H1 (cell line): ENCODE results near the gene CDK19. TPM values are rescaled to one million over a fixed set of nuclear protein-coding genes. Genes with fewer than 3 reads are reported as not detected.

Experiments
- CTCF ChIA-PET: fragments of 300-600 bp; sonication (Branson Sonifier 250); formaldehyde crosslinking; loops from one replicate; lab custom pipeline; 2021; ENCODE audit not compliant: partially characterized antibody; lab: Charles Lee
- POLR2A ChIA-PET: fragments of 300-600 bp; sonication (Branson Sonifier 250); formaldehyde crosslinking; loops from one replicate; lab custom pipeline; 2021; ENCODE audit warnings: inconsistent platforms; ENCODE audit not compliant: partially characterized antibody; lab: Charles Lee
- DNase-seq, 2 experiments: peaks; one replicate each; pipeline versions ENCODE4 v3.0.0 to v3.0.0-alpha.2; 2010 to 2022; ENCODE audit warnings: low spot score in 2 of 2, low read depth in 1 of 2, mixed read lengths in 1 of 2
- FAIRE-seq: peaks from 2 replicates; lab custom pipeline; 2011; peaks lifted over from hg19 to GRCh38; lab: Jason Lieb, UNC
- H2AFZ ChIP-seq: 2 replicates; pipeline ENCODE4 v1.8.1; 2012; ENCODE audit warnings: low read length, inconsistent platforms
- H2AK5ac ChIP-seq: 2 replicates; pipeline ENCODE4 v1.6.1; 2013; ENCODE audit warnings: low read depth, low read length
- H2BK120ac ChIP-seq: replicated peaks from 2 replicates; pipeline ENCODE3; 2013; ENCODE audit warnings: low read depth, low read length, inconsistent platforms
- H2BK12ac ChIP-seq: 2 replicates; pipeline ENCODE4 v1.6.1; 2013; ENCODE audit warnings: low read depth, low read length
- H2BK15ac ChIP-seq: 2 replicates; pipeline ENCODE4 v1.6.1; 2013; ENCODE audit warnings: low read length
- H2BK20ac ChIP-seq: 2 replicates; pipeline ENCODE4 v1.6.1; 2013; ENCODE audit warnings: low read length
- H2BK5ac ChIP-seq: 2 replicates; pipeline ENCODE4 v1.6.1; 2013; ENCODE audit warnings: low read depth, low read length
- H3K14ac ChIP-seq: 2 replicates; pipeline ENCODE4 v1.6.1; 2013; ENCODE audit warnings: inconsistent platforms; ENCODE audit not compliant: insufficient read length
- H3K18ac ChIP-seq: 2 replicates; pipeline ENCODE4 v1.6.1; 2013; ENCODE audit warnings: low read length; ENCODE audit errors: extremely low read depth
- H3K23ac ChIP-seq: 2 replicates; pipeline ENCODE4 v1.6.1; 2013; ENCODE audit warnings: inconsistent platforms; ENCODE audit not compliant: insufficient read length
- H3K23me2 ChIP-seq: 2 replicates; pipeline ENCODE4 v1.6.1; 2013; ENCODE audit warnings: low read depth, low read length
- H3K27ac ChIP-seq: 2 replicates; pipeline ENCODE4 v1.6.1; 2011; ENCODE audit warnings: low read depth, low read length, inconsistent platforms
- H3K27me3 ChIP-seq, 4 experiments: replicated peaks in 1 of 4; 1 replicate in 1 of 4; 2 replicates in 3 of 4; pipeline versions ENCODE4 v1.6.1 to v1.8.1; 2011 to 2013; ENCODE audit warnings: low read length in 3 of 4, mild to moderate bottlenecking in 3 of 4, inconsistent platforms in 2 of 4, mixed read lengths in 2 of 4, moderate library complexity in 1 of 4; ENCODE audit not compliant: control insufficient read depth in 3 of 4, insufficient read depth in 3 of 4; ENCODE audit errors: extremely low read depth in 1 of 4
- H3K36me3 ChIP-seq, 4 experiments: 2 replicates each; pipeline versions ENCODE4 v1.6.1 to v1.8.1; 2011 to 2013; ENCODE audit warnings: mild to moderate bottlenecking in 4 of 4, low read length in 3 of 4, moderate library complexity in 2 of 4, control low read depth in 1 of 4, inconsistent platforms in 1 of 4; ENCODE audit not compliant: insufficient read depth in 4 of 4, control insufficient read depth in 2 of 4
- H3K4ac ChIP-seq: replicated peaks from 2 replicates; pipeline ENCODE3; 2013; ENCODE audit warnings: low read length, low read depth, mixed read lengths, inconsistent platforms; ENCODE audit not compliant: insufficient read length
- H3K4me1 ChIP-seq, 4 experiments: replicated peaks in 1 of 4; 1 replicate in 1 of 4; 2 replicates in 3 of 4; pipeline versions ENCODE4 v1.6.1 to v1.8.1; 2011 to 2013; ENCODE audit warnings: low read length in 3 of 4, inconsistent platforms in 2 of 4, mixed read lengths in 1 of 4; ENCODE audit not compliant: insufficient read depth in 4 of 4, control insufficient read depth in 3 of 4
- H3K4me2 ChIP-seq, 2 experiments: 2 replicates each; pipeline versions ENCODE4 v1.6.1 to v1.8.1; 2011 to 2013; ENCODE audit warnings: low read depth in 2 of 2, low read length in 2 of 2, control low read depth in 1 of 2, inconsistent platforms in 1 of 2, mild to moderate bottlenecking in 1 of 2; ENCODE audit not compliant: insufficient read depth in 1 of 2
- H3K4me3 ChIP-seq, 4 experiments: fragments of 200-600, 300-600 bp in 1 of 4; sonication (generic), shearing (Covaris generic), sonication (Bioruptor Twin) in 1 of 4; 2 replicates each; pipeline versions ENCODE4 v1.5.1 to v1.8.1; 2011 to 2016; ENCODE audit warnings: low read length in 4 of 4, low read depth in 3 of 4, control low read depth in 2 of 4, inconsistent platforms in 2 of 4, mild to moderate bottlenecking in 2 of 4, mixed read lengths in 1 of 4, moderate library complexity in 1 of 4; ENCODE audit not compliant: insufficient read depth in 2 of 4; ENCODE audit errors: extremely low read depth in 1 of 4
- H3K56ac ChIP-seq: replicated peaks from 2 replicates; pipeline ENCODE3; 2013; ENCODE audit warnings: low read depth, mild to moderate bottlenecking, mixed read lengths, low read length, inconsistent platforms; ENCODE audit not compliant: insufficient read length
- H3K79me1 ChIP-seq: 2 replicates; pipeline ENCODE4 v1.6.1; 2013; ENCODE audit warnings: low read depth, low read length, control low read depth
- H3K79me2 ChIP-seq, 2 experiments: 2 replicates each; pipeline versions ENCODE4 v1.6.1 to v1.8.1; 2012 to 2013; ENCODE audit warnings: low read length in 2 of 2, mild to moderate bottlenecking in 2 of 2, inconsistent platforms in 1 of 2; ENCODE audit not compliant: insufficient read depth in 2 of 2, control insufficient read depth in 1 of 2
- H3K9ac ChIP-seq, 4 experiments: replicated peaks in 1 of 4; 1 replicate in 1 of 4; 2 replicates in 3 of 4; pipeline versions ENCODE4 v1.6.1 to v1.8.1; 2011 to 2013; ENCODE audit warnings: low read depth in 3 of 4, low read length in 3 of 4, control low read depth in 2 of 4, mild to moderate bottlenecking in 2 of 4, moderate library complexity in 2 of 4, inconsistent platforms in 1 of 4; ENCODE audit errors: extremely low read depth in 1 of 4
- H3K9me3 ChIP-seq, 2 experiments: 2 replicates each; pipeline versions ENCODE4 v1.6.1 to v1.8.1; 2012 to 2013; ENCODE audit warnings: mild to moderate bottlenecking in 2 of 2, moderate library complexity in 2 of 2, control low read depth in 1 of 2, inconsistent platforms in 1 of 2, low read depth in 1 of 2, low read length in 1 of 2, mixed read lengths in 1 of 2; ENCODE audit not compliant: insufficient read depth in 2 of 2
- H4K20me1 ChIP-seq, 2 experiments: replicated peaks in 1 of 2; 2 replicates each; pipeline versions ENCODE3 to v1.8.1; 2011 to 2013; ENCODE audit warnings: inconsistent platforms in 2 of 2, low read length in 2 of 2, mild to moderate bottlenecking in 1 of 2; ENCODE audit not compliant: insufficient read depth in 2 of 2, control insufficient read depth in 1 of 2
- H4K5ac ChIP-seq: 2 replicates; pipeline ENCODE4 v1.6.1; 2013; ENCODE audit warnings: low read length, low read depth, mixed read lengths, inconsistent platforms; ENCODE audit not compliant: insufficient read length
- H4K8ac ChIP-seq: 2 replicates; pipeline ENCODE4 v1.8.0; 2013; ENCODE audit warnings: mild to moderate bottlenecking, moderate library complexity, low read length, inconsistent platforms; ENCODE audit not compliant: insufficient read depth; ENCODE audit errors: extremely low read depth
- H4K91ac ChIP-seq: replicated peaks from 2 replicates; pipeline ENCODE3; 2013; ENCODE audit warnings: low read length, mixed read lengths, inconsistent platforms; ENCODE audit not compliant: insufficient read length
- ASH2L ChIP-seq: fragments of 200-600, 300-600 bp; sonication (generic); IDR thresholded peaks from one replicate; pipeline ENCODE4 v1.7.1; 2017; ENCODE audit warnings: low read length
- BACH1 ChIP-seq: IDR thresholded peaks from 2 replicates; pipeline ENCODE4 v1.6.1; 2012; ENCODE audit warnings: low read length, improper control_type of control experiment
- CREB1 ChIP-seq: IDR thresholded peaks from 2 replicates; pipeline ENCODE4 v1.6.1; 2012; ENCODE audit warnings: inconsistent platforms
- CTBP2 ChIP-seq: IDR thresholded peaks from 2 replicates; pipeline ENCODE4 v1.7.0; 2011; ENCODE audit warnings: borderline replicate concordance, mild to moderate bottlenecking, moderate library complexity, mixed read lengths, low read length; ENCODE audit not compliant: insufficient read depth, insufficient read length
- EGR1 ChIP-seq: IDR thresholded peaks from 2 replicates; pipeline ENCODE4 v1.6.1; 2011; ENCODE audit warnings: low read depth, low read length, borderline replicate concordance
- HDAC2 ChIP-seq, 2 experiments: fragments of 300-600 bp in 1 of 2; sonication (generic) in 1 of 2; IDR thresholded peaks; 2 replicates each; pipeline ENCODE4 v1.6.1; 2011 to 2012; ENCODE audit warnings: low read depth in 2 of 2, low read length in 2 of 2, mild to moderate bottlenecking in 2 of 2, moderate library complexity in 2 of 2, borderline replicate concordance in 1 of 2, inconsistent platforms in 1 of 2
- POLR2AphosphoS5 ChIP-seq: IDR thresholded peaks from 2 replicates; pipeline ENCODE4 v1.6.1; 2011; ENCODE audit warnings: low read depth, low read length
- RBBP5 ChIP-seq: IDR thresholded peaks from 2 replicates; pipeline ENCODE4 v1.7.1; 2012; ENCODE audit warnings: low read depth, mild to moderate bottlenecking, inconsistent platforms, low read length, moderate library complexity, borderline replicate concordance
- SP1 ChIP-seq: IDR thresholded peaks from 2 replicates; pipeline ENCODE4 v1.6.1; 2011; ENCODE audit warnings: low read depth, low read length
- WGBS, 2 experiments: shearing (Covaris generic) in 1 of 2; methylation state at CpG; one replicate each; pipeline versions ENCODE4 v1.1.6 to v1.1.7; 2013 to 2015; ENCODE audit warnings: low lambda C conversion rate in 2 of 2, mixed read lengths in 2 of 2, inconsistent platforms in 1 of 2, low coverage in 1 of 2, missing lambda C conversion rate in 1 of 2; ENCODE audit not compliant: insufficient replicate concordance in 2 of 2, insufficient coverage in 1 of 2, insufficient read length in 1 of 2; ENCODE audit errors: extremely low coverage in 1 of 2, missing lambda C conversion rate in 1 of 2; 5-methylcytosine and 5-hydroxymethylcytosine counted together
- polyA plus RNA-seq, 7 experiments: library from polyadenylated mRNA; depleted of rRNA in 3 of 7; stranded (reverse) in 5 of 7; unstranded in 2 of 7; fragments of >200 nt in 5 of 7; fragments of 200-250 nt in 2 of 7; gene quantifications; 1 replicate in 5 of 7; 2 replicates in 1 of 7; 4 replicates in 1 of 7; pipeline versions ENCODE4 v1.2.1 to v1.2.3, GENCODE V29; 2011 to 2013; ENCODE audit warnings: missing spikeins in 2 of 7, mixed read lengths in 2 of 7
- total RNA-seq: library from RNA; stranded (reverse); fragmentation: NEBNext Ultra II Directional; extraction: Animal tissue kit (Norgen Biotek cat#: 25700); gene quantifications from 2 replicates; pipeline ENCODE4 v1.2.1, GENCODE V29; 2021
- TF ChIP-seq, protein P1 (sequence below): IDR thresholded peaks from 2 replicates; pipeline ENCODE4 v1.6.1; 2011; ENCODE audit warnings: low read depth, mild to moderate bottlenecking, low read length; ENCODE audit not compliant: insufficient read depth

Gene CDK19
- total and polyA plus RNA-seq, 2 of the 8 experiments (the other 6 are each of a cell fraction or from before 2014, with no cell fraction given): 4.9 to 12.6 TPM

DNA sequence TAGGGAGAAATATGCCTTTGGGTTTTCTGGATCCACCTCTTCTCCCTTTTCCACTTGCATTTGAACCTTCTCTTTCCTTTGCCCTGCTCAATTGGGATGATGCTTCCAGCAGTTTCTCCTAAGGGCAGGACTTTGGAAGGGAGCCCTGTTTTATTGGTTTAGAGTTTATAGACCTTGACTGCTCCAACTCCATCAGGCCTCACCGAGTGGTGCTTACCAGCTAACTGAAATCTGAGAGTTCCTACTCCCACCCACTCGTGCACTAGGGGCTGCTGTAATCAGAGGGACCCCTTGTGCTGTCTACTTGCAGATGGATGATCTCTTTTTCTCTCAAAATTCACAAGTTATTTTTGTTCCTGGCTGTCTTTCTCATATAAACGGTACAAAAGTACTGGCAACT, 217.5 kb downstream of the CDK19 start:
- TF ChIP-seq SP1 (no peak), ASH2L (no peak), POLR2AphosphoS5 (no peak), BACH1 (no peak), CTBP2 (no peak), HDAC2 (IDR thresholded peaks at IDR 0.05; ENCODE audit: borderline replicate concordance in 1 of 2, low read depth in 2 of 2, low read length in 2 of 2) (no peak), CREB1 (no peak), RBBP5 (no peak), EGR1 (no peak)
- TF ChIP-seq, protein P1, sequence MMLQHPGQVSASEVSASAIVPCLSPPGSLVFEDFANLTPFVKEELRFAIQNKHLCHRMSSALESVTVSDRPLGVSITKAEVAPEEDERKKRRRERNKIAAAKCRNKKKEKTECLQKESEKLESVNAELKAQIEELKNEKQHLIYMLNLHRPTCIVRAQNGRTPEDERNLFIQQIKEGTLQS: no peak
- TF ChIP-seq, all 59 proteins: peak for 0
- POLR2A ChIA-PET: no interaction called here

More for the DNA sequence above, 217.5 kb downstream of the CDK19 start:
- H2BK20ac ChIP-seq: no peak overlapping the region
- no peaks in the 10 kb centered on the region for H3K4me1 ChIP-seq
- no peak overlapping the region for H2AK5ac ChIP-seq
- FAIRE-seq (no peak), DNase-seq (no peak)
- no peak overlapping the region for H4K8ac ChIP-seq
- H2BK5ac ChIP-seq: no peak overlapping the region
- H3K56ac ChIP-seq: no peak overlapping the region
- CTCF ChIA-PET: no interaction called here
- H3K4me2 ChIP-seq: no peak overlapping the region
- H4K91ac ChIP-seq: no peak overlapping the region
- H3K9me3 ChIP-seq: no peaks in the 10 kb centered on the region
- no peak overlapping the region for H3K4ac ChIP-seq
- H4K5ac ChIP-seq: no peak overlapping the region
- 94% methylated on average over 3 of the region's 3 CpGs; no CpG with 5 or more reads in 1 of the 2 experiments for WGBS, 2 experiments
- no peak overlapping the region for H3K27ac ChIP-seq
- H3K36me3 ChIP-seq: no peaks in the 10 kb centered on the region
- H3K23ac ChIP-seq: no peak overlapping the region
- no peak overlapping the region for H3K14ac ChIP-seq
- no peak overlapping the region for H2BK12ac ChIP-seq
- no peak overlapping the region for H2AFZ ChIP-seq
- H4K20me1 ChIP-seq: no peaks in the 10 kb centered on the region
- H2BK120ac ChIP-seq: no peak overlapping the region
- H3K4me3 ChIP-seq: no peak overlapping the region
- no peaks in the 10 kb centered on the region for H3K79me1 ChIP-seq
- H3K79me2 ChIP-seq: no peaks in the 10 kb centered on the region
- no peak overlapping the region for H2BK15ac ChIP-seq
- H3K18ac ChIP-seq: no peak overlapping the region
- no peaks in the 10 kb centered on the region for H3K23me2 ChIP-seq
- H3K9ac ChIP-seq: no peak overlapping the region
- H3K27me3 ChIP-seq: no peaks in the 10 kb centered on the region
